SK-N-MC (cell line): ENCODE data around the gene EAF2.

Experiments used
- EZH2 ChIP-seq: fragments of 200-600 bp; sonication (generic); IDR thresholded peaks from one replicate; pipeline ENCODE4 v1.6.1; 2017; ENCODE audit warnings: antibody characterized with exemption
- POLR2AphosphoS5 ChIP-seq: IDR thresholded peaks from 2 replicates; pipeline ENCODE4 v1.6.1; 2012; ENCODE audit warnings: mild to moderate bottlenecking, low read depth, low read length, borderline replicate concordance

GRCh38 chr3:121870717-121871116, 35.7 kb downstream of the EAF2 start:
- no peak for TF ChIP-seq EZH2
- no peak for TF ChIP-seq POLR2AphosphoS5
